ENCODE data around the gene GABRD. TPM values are rescaled to one million over a fixed set of nuclear protein-coding genes. Genes with fewer than 3 reads are reported as not detected.

Gene GABRD
- total RNA-seq, 4 donors from 2014 or later = 0.57 to 5.4 (median 1.8) TPM; not detected in 1

DNA sequence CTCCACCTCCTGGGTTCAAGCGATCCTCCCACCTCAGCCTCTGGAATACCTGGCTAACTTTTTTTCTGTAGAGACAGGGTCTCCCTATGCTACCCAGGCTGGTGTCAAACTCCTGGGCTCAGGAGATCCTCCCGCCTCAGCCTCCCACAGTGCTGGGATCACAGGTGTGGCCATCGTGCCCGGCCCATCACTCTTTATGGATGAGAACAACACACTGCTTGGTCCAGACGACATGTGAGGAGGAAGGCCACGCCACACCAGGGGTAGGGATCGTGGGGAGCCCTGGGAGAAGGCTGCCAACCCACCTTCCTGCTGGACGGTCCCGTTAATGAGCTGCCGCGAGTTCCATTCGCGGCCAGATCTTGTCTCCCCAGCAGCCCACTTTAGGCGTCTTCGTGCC, 5.0 kb upstream of the GABRD start:
- H3K9me3 ChIP-seq = no peaks in the 10 kb centered on the region
- DNase-seq = no peak
- no peaks in the 10 kb centered on the region for H3K36me3 ChIP-seq
- no peak overlapping the region for H3K4me3 ChIP-seq
- no peak for TF ChIP-seq POLR2A (IDR thresholded peaks at IDR 0.05)
- 78 to 81% methylated on average over 5 to 12 of the region's 15 CpGs for WGBS, 2 donors
- H3K27ac ChIP-seq = no peak overlapping the region
- intact Hi-C loops (cut with DNase I) = no loop called here
- peaks cover 0 to 72% (median 1%) of the 10 kb centered on the region in 4 donors for H3K27me3 ChIP-seq
- H3K4me1 ChIP-seq = peaks cover 0 to 13% (median 0%) of the 10 kb centered on the region in 3 donors

DNA sequence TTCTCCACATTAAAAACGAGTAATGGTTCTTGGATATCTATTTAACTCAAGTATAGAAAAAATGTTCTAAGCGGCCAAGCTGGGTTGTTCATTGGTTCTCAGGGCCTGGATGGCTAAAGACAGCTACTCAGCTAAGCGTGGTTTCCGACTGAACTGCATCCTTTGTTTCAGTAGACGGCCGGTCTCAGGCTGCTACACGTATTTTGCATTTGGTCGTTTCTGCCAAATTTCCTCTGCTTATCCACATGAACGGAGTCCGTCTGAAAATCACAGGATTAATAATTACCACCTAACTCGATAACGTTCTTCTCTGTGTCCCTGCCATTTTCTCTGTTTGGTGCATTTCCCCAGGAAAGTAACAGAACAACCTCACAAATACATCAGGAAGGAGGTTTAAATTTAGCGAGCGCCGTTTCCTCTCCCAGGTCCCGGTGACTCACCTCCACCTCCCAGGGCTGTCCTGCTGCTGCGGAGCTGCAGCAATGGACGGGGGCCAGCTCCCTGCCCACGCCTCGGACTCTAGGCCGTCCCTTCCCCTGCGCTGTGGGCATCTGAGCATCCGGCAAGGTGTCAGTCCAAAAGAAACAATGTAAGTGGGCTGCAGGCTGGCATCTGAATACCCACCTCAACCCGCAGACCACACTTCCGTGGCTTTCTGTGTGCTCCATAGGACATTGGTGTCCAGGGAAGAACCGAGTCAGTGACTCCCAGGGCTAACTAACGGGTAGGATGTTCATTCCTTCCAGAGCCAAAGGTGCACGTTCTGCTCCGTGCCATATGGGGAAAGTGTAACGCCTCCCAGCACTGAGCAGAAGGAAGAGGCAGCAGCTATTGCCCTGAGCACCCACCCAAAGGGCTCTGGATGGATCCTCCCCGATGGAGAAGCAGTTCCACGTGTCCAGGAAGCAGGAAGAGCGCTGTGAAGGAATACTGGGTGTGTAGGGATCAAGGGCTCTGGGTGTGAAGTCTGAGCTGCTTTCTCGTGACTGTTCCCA, 4.1 kb upstream of the GABRD start:
- DNase-seq = no peak
- H3K27me3 ChIP-seq = peaks cover under 1 to 72% (median 7%) of the 10 kb centered on the region in 4 donors

DNA sequence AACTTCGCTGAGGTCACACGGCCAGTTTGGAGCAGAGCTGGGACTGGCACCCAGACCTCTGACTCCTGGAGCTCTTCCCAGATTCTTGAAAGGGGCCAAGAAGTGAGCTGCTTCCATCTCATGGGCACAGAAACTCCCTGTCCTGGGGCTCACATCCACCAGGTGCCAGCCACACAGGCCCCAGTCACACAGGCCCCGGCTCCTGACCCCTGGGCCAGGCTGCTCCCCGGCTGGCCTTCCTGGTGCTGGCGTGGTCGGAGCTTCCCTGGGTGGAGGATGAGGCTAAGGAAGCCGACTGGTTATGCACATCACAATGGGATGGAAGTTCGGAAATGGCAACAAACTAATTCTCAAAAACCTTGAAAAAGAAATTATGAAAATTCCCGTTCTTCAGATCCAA, 3.0 kb upstream of the GABRD start:
- no peak for DNase-seq
- intact Hi-C loops (cut with DNase I) = no loop called here
- Histone ChIP-seq H3K4me3 (no peak overlapping the region), H3K27ac (no peak overlapping the region), H3K27me3 (peaks cover 6 to 81% (median 12%) of the 10 kb centered on the region in 4 donors), H3K36me3 (no peaks in the 10 kb centered on the region), H3K4me1 (peaks cover 0 to 23% (median 8%) of the 10 kb centered on the region in 3 donors), H3K9me3 (no peaks in the 10 kb centered on the region)
- TF ChIP-seq, protein P1, sequence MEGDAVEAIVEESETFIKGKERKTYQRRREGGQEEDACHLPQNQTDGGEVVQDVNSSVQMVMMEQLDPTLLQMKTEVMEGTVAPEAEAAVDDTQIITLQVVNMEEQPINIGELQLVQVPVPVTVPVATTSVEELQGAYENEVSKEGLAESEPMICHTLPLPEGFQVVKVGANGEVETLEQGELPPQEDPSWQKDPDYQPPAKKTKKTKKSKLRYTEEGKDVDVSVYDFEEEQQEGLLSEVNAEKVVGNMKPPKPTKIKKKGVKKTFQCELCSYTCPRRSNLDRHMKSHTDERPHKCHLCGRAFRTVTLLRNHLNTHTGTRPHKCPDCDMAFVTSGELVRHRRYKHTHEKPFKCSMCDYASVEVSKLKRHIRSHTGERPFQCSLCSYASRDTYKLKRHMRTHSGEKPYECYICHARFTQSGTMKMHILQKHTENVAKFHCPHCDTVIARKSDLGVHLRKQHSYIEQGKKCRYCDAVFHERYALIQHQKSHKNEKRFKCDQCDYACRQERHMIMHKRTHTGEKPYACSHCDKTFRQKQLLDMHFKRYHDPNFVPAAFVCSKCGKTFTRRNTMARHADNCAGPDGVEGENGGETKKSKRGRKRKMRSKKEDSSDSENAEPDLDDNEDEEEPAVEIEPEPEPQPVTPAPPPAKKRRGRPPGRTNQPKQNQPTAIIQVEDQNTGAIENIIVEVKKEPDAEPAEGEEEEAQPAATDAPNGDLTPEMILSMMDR (IDR thresholded peaks at IDR 0.05) = no peak
- TF ChIP-seq POLR2A (IDR thresholded peaks at IDR 0.05) = no peak
- 57 to 73% methylated on average over 5 to 7 of the region's 9 CpGs for WGBS, 2 donors

More for the DNA sequence above, 4.1 kb upstream of the GABRD start:
- TF ChIP-seq, protein P1 (IDR thresholded peaks at IDR 0.05) = no peak
- intact Hi-C loops (cut with DNase I) = no loop called here
- Histone ChIP-seq H3K9me3 (no peaks in the 10 kb centered on the region), H3K4me3 (no peak overlapping the region), H3K4me1 (peaks cover 0 to 21% (median 8%) of the 10 kb centered on the region in 3 donors), H3K27ac (no peak overlapping the region), H3K36me3 (no peaks in the 10 kb centered on the region)
- WGBS, 2 donors = 50 to 52% methylated on average over 20 to 24 of the region's 34 CpGs

DNA sequence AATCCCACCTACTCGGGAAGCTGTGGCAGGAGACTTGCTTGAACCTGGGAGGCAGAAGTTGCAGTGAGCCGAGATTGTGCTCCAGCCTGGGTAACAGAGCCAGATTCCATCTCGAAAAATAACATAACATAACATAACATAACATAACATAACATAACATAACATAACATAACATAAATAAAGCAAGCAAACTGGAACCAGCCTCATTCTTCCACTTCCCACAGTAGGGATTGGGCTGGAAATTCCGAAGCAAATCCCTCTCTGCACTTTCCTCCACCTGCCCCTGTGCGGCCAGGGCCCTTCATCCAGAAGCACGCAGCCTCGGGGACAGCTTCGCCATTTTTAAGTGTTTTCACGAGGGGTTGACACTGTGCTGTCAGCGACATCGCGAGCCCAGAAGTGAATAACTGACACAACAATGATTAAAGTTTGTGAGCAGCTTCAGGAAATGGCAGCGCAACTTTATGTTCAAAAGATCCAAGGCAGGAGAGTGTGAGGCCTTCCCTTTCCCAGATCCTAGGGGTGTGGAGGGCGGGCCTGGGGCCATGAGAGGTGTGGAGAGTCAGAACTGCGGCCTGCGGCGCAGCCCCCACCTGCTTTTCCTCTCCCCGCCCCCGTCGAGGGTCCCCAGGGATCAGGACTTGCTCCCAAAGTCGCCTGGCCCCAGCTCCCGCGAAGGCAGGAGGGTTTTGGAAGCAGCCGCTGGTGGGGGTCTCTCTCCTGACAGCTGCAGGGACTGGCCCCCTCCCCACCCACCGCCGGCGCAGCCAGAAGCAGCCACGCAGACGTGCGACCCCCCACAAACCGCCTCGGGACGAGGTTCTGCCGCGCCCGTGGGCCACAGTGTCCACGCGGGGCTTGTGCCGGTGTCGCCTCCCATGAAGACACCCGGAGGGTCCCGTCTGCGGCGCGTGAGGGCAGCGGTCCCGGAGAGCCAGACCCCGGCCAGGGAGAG, 651 bp upstream of the GABRD start:
- 37 to 45% methylated on average over 10 to 16 of the region's 48 CpGs for WGBS, 2 donors
- H3K4me1 ChIP-seq = peaks cover 0 to 23% (median 8%) of the 10 kb centered on the region in 3 donors
- no peaks in the 10 kb centered on the region for H3K9me3 ChIP-seq
- no peak overlapping the region for H3K4me3 ChIP-seq
- H3K36me3 ChIP-seq = no peaks in the 10 kb centered on the region
- TF ChIP-seq, protein P1 (IDR thresholded peaks at IDR 0.05) = no peak
- TF ChIP-seq POLR2A (IDR thresholded peaks at IDR 0.05) = no peak
- peaks cover 7 to 98% (median 16%) of the 10 kb centered on the region in 4 donors for H3K27me3 ChIP-seq
- no peak overlapping the region for H3K27ac ChIP-seq
- no peak for DNase-seq
- intact Hi-C loops (cut with DNase I) = no loop called here

DNA sequence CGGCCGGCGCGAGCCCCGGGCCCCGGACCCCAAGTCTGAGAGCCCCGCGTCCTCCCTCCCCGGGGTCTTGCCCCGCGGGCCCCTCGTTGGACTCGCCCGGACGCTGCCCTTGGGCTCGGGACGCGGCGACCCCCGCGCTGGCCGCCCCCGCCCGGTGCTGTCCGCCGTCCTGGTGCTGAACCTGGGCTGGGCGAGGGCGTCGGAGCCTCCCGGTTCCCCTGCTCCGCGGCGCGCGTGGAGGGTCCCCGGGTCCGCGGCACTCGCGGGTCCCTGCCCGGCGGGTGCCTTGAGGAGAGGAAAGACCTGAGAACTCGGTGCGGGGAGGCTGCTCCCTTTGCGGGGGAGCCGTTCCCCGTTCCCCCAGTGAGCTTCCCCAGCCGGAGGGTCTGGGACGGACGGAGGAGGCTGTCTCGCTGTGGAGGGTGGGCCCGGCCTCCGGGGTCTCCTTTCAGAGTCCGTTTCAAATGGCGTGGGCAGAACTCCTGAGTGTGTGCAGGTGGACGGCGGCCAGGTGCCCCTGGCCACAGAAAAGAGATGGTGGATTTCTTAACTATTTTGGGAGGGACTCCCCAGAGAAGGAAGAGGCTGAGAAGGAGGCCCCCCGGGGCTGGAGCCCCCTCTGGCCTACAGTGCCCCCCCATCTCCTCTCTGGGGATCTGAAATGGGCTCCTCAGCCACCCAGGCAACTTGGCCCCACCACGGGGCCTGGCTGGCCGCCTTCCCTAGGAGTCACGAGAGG, 595 bp downstream of the GABRD start:
- H3K4me3 ChIP-seq = peak overlapping the region in 3 of 4 donors; percentile 29 to 58 (median 44)
- H3K36me3 ChIP-seq = no peaks in the 10 kb centered on the region
- TF ChIP-seq, protein P1 (IDR thresholded peaks at IDR 0.05) = no peak
- TF ChIP-seq POLR2A (IDR thresholded peaks at IDR 0.05) = no peak
- intact Hi-C loops (cut with DNase I) = no loop called here
- no peak overlapping the region for H3K27ac ChIP-seq
- peaks cover 0 to 23% (median 8%) of the 10 kb centered on the region in 3 donors for H3K4me1 ChIP-seq
- no peaks in the 10 kb centered on the region for H3K9me3 ChIP-seq
- no peak for DNase-seq
- WGBS, 2 donors = 43 to 64% methylated on average over 3 to 6 of the region's 61 CpGs
- H3K27me3 ChIP-seq = peaks cover 7 to 100% (median 16%) of the 10 kb centered on the region in 4 donors

Data from esophagus squamous epithelium (tissue), 5 donors.